Tibial nerve (tissue), 4 donors: Measurements from ENCODE around the gene TRIM25. TPM values are rescaled to one million over a fixed set of nuclear protein-coding genes. Genes with fewer than 3 reads are reported as not detected.

Experiments used
- DNase-seq, 2 donors: peaks; one replicate each; pipeline ENCODE4 v3.0.0-alpha.2; 2019; ENCODE audit warnings: low spot score in 2 of 2
- H3K27ac ChIP-seq, 4 donors: fragments of 200-600 bp; sonication (generic) in 3 of 4; one replicate each; pipeline ENCODE4 v1.5.1; 2017 to 2019; ENCODE audit warnings: mild to moderate bottlenecking in 1 of 4
- H3K27me3 ChIP-seq, 2 donors: fragments of 200-600 bp; sonication (generic) in 1 of 2; one replicate each; pipeline versions ENCODE4 v1.5.1 to v1.6.0; 2017 to 2019
- H3K36me3 ChIP-seq, 3 donors: fragments of 200-600 bp; sonication (generic); one replicate each; pipeline ENCODE4 v1.5.1; 2018 to 2019
- H3K4me1 ChIP-seq, 4 donors: fragments of 200-600 bp; sonication (generic) in 3 of 4; one replicate each; pipeline ENCODE4 v1.5.1; 2017 to 2019
- H3K4me3 ChIP-seq, 4 donors: fragments of 200-600 bp; sonication (generic) in 3 of 4; one replicate each; pipeline ENCODE4 v1.5.1; 2017 to 2019; ENCODE audit warnings: mild to moderate bottlenecking in 1 of 4, moderate library complexity in 1 of 4
- H3K9me3 ChIP-seq, 4 donors: fragments of 200-600 bp; sonication (generic) in 3 of 4; one replicate each; pipeline ENCODE4 v1.5.1; 2017 to 2019
- CTCF ChIP-seq, 5 experiments: fragments of 200-600 bp in 3 of 5; fragments of 450-650 bp in 2 of 5; sonication (generic) in 3 of 5; IDR thresholded peaks; one replicate each; pipeline ENCODE4 v1.5.1; 2016 to 2019; ENCODE audit warnings: antibody characterized with exemption in 5 of 5, mild to moderate bottlenecking in 3 of 5, moderate library complexity in 2 of 5
- EP300 ChIP-seq, 2 donors: sonication (generic); formaldehyde crosslinking; IDR thresholded peaks; one replicate each; pipeline ENCODE4 v1.6.1; 2017; ENCODE audit warnings: antibody characterized with exemption in 2 of 2, mild to moderate bottlenecking in 1 of 2
- POLR2A ChIP-seq, 2 donors: fragments of 450-650 bp; IDR thresholded peaks; one replicate each; pipeline ENCODE4 v1.6.1; 2017; ENCODE audit warnings: antibody characterized with exemption in 2 of 2, mild to moderate bottlenecking in 2 of 2, moderate library complexity in 2 of 2
- WGBS, 2 donors: methylation state at CpG; one replicate each; pipeline ENCODE4 v1.1.5; 2018; 5-methylcytosine and 5-hydroxymethylcytosine counted together
- total RNA-seq, 4 donors: library from RNA; depleted of rRNA; stranded (reverse); fragments of >200 nt; gene quantifications; one replicate each; pipeline ENCODE4 v1.1.0, GENCODE V29; 2016

Gene TRIM25
- total RNA-seq, 4 donors from 2014 or later = 19.9 to 49.2 (median 31.5) TPM

GRCh38 chr17:56902348-56902747 lies 11.5 kb downstream of the TRIM25 start:
- H3K4me3 ChIP-seq = no peak overlapping the region
- H3K27me3 ChIP-seq = no peaks in the 10 kb centered on the region
- H3K36me3 ChIP-seq = peaks cover 3 to 100% (median 41%) of the 10 kb centered on the region in 3 donors
- TF ChIP-seq POLR2A (IDR thresholded peaks at IDR 0.05) (no peak), EP300 (IDR thresholded peaks at IDR 0.05) (no peak), CTCF (IDR thresholded peaks at IDR 0.05) (no peak)
- H3K9me3 ChIP-seq = no peaks in the 10 kb centered on the region
- H3K4me1 ChIP-seq = no peaks in the 10 kb centered on the region
- DNase-seq = no peak
- 59 to 70% methylated on average over 4 of the region's 4 CpGs for whole genome bisulfite sequencing, 2 donors
- no peak overlapping the region for H3K27ac ChIP-seq

GRCh38 chr17:56899403-56899802 lies 14.4 kb downstream of the TRIM25 start:
- no peak overlapping the region for H3K4me3 ChIP-seq
- no peak overlapping the region for H3K27ac ChIP-seq
- TF ChIP-seq POLR2A (IDR thresholded peaks at IDR 0.05) (no peak), EP300 (IDR thresholded peaks at IDR 0.05) (no peak), CTCF (IDR thresholded peaks at IDR 0.05) (no peak)
- no peaks in the 10 kb centered on the region for H3K4me1 ChIP-seq
- no peaks in the 10 kb centered on the region for H3K9me3 ChIP-seq
- no peak for DNase-seq
- peaks cover 3 to 100% (median 31%) of the 10 kb centered on the region in 3 donors for H3K36me3 ChIP-seq
- WGBS, 2 donors = 88 to 90% methylated on average over 7 of the region's 7 CpGs
- H3K27me3 ChIP-seq = no peaks in the 10 kb centered on the region

- no peak for DNase-seq
- no peaks in the 10 kb centered on the region for H3K27me3 ChIP-seq
- WGBS, 2 donors = 80 to 84% methylated on average over 5 to 8 of the region's 9 CpGs
- no peaks in the 10 kb centered on the region for H3K9me3 ChIP-seq
- no peak overlapping the region for H3K4me3 ChIP-seq
- TF ChIP-seq EP300 (IDR thresholded peaks at IDR 0.05) (no peak), CTCF (IDR thresholded peaks at IDR 0.05) (no peak)
- H3K4me1 ChIP-seq = no peaks in the 10 kb centered on the region
- H3K27ac ChIP-seq = no peak overlapping the region
- H3K36me3 ChIP-seq = peaks cover 2 to 100% (median 26%) of the 10 kb centered on the region in 3 donors
These were observed 15.0 kb downstream of the TRIM25 start for GRCh38 chr17:56898874-56899273.

GRCh38 chr17:56897646-56898424 lies 16.0 kb downstream of the TRIM25 start:
- WGBS, 2 donors = 93% methylated on average over 14 of the region's 14 CpGs
- peaks cover 0 to 100% (median 20%) of the 10 kb centered on the region in 3 donors for H3K36me3 ChIP-seq

More at GRCh38 chr17:56897646-56898424, 16.0 kb downstream of the TRIM25 start:
- H3K4me1 ChIP-seq = no peaks in the 10 kb centered on the region
- TF ChIP-seq CTCF (IDR thresholded peaks at IDR 0.05) (no peak), POLR2A (IDR thresholded peaks at IDR 0.05) (no peak), EP300 (IDR thresholded peaks at IDR 0.05) (no peak)
- H3K9me3 ChIP-seq = no peaks in the 10 kb centered on the region
- no peak overlapping the region for H3K27ac ChIP-seq
- no peak for DNase-seq
- no peaks in the 10 kb centered on the region for H3K27me3 ChIP-seq
- H3K4me3 ChIP-seq = no peak overlapping the region
